ENCODE measurements around the gene MAP6D1.

The MAP6D1 gene

GRCh38 chr3:183822631-183823030 lies 2.7 kb downstream of the MAP6D1 start:
- DNase-seq, result no peak

GRCh38 chr3:183819831-183820230 lies 5.5 kb downstream of the MAP6D1 start:
- DNase-seq, result no peak

GRCh38 chr3:183818706-183819624 lies 6.4 kb downstream of the MAP6D1 start:
- no peak for DNase-seq

GRCh38 chr3:183818041-183818620 lies 7.2 kb downstream of the MAP6D1 start:
- no peak for DNase-seq

- peak in 1 of 2 experiments; percentile 2 for DNase-seq
Observed at GRCh38 chr3:183817639-183818038, 7.7 kb downstream of the MAP6D1 start.

GRCh38 chr3:183816681-183817510 lies 8.5 kb downstream of the MAP6D1 start:
- DNase-seq, result no peak

- DNase-seq, result no peak
Observed at GRCh38 chr3:183815951-183816475, 9.4 kb downstream of the MAP6D1 start.

- DNase-seq, result no peak
Observed at GRCh38 chr3:183815563-183815940, 9.8 kb downstream of the MAP6D1 start.

- DNase-seq, result no peak
Observed at GRCh38 chr3:183814240-183814639, 11.1 kb downstream of the MAP6D1 start.

- no peak for DNase-seq
Observed at GRCh38 chr3:183812761-183813445, 12.5 kb downstream of the MAP6D1 start.

GRCh38 chr3:183811638-183812037 lies 13.7 kb downstream of the MAP6D1 start:
- no peak for DNase-seq

GRCh38 chr3:183810643-183811594 lies 14.5 kb downstream of the MAP6D1 start:
- no peak for DNase-seq

- no peak for DNase-seq
Observed at GRCh38 chr3:183809270-183809669, 16.1 kb downstream of the MAP6D1 start.

GRCh38 chr3:183808355-183808754 lies 17.0 kb downstream of the MAP6D1 start:
- DNase-seq, result no peak

- no peak for DNase-seq
Observed at GRCh38 chr3:183807881-183808280, 17.5 kb downstream of the MAP6D1 start.

- no peak for DNase-seq
Observed at GRCh38 chr3:183807209-183807728, 18.1 kb downstream of the MAP6D1 start.

GRCh38 chr3:183802989-183803388 lies 22.4 kb downstream of the MAP6D1 start:
- no peak for DNase-seq

- DNase-seq, result no peak
Observed at GRCh38 chr3:183801601-183802000, 23.8 kb downstream of the MAP6D1 start.

GRCh38 chr3:183800243-183800863 lies 25.0 kb downstream of the MAP6D1 start:
- no peak for DNase-seq

GRCh38 chr3:183799461-183799860 lies 25.9 kb downstream of the MAP6D1 start:
- no peak for DNase-seq

- DNase-seq, result no peak
Observed at GRCh38 chr3:183797996-183798395, 27.4 kb downstream of the MAP6D1 start.
